Measurements from ENCODE around the gene TMEM131.

TMEM131 gene

DNA sequence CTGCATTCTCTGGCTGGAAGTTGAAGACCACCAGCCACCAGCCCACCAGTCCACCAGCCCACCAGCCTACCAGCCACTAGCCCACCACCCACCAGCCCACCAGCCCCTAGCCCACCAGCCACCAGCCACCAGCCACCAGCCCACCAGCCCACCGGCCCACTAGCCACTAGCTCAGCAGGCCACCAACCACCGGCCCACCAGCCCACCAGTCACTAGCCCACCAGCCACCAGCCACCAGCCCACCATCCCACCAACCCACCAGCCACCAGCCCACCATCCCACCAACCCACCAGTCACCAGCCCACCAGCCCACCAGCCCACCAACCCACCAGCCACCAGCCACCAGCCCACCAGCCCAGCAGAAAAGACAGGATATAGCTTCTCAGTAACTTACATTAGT is 18.6 kb upstream of the TMEM131 start:
- H3K9me3 ChIP-seq (ENCODE audit: control insufficient read depth, low read length), result no peaks in the 10 kb centered on the region
- H3K9ac ChIP-seq (ENCODE audit: low read length), result no peak overlapping the region
- H3K27me3 ChIP-seq (ENCODE audit: control insufficient read depth, insufficient read depth, low read length), result no peaks in the 10 kb centered on the region
- H3K36me3 ChIP-seq (ENCODE audit: control insufficient read depth, insufficient read depth, low read length), result no peaks in the 10 kb centered on the region
- peaks cover 4% of the 10 kb centered on the region for H3K4me1 ChIP-seq (ENCODE audit: control insufficient read depth, insufficient read depth, low read length)
- H3K4me3 ChIP-seq (ENCODE audit: low read length), result no peak overlapping the region

DNA sequence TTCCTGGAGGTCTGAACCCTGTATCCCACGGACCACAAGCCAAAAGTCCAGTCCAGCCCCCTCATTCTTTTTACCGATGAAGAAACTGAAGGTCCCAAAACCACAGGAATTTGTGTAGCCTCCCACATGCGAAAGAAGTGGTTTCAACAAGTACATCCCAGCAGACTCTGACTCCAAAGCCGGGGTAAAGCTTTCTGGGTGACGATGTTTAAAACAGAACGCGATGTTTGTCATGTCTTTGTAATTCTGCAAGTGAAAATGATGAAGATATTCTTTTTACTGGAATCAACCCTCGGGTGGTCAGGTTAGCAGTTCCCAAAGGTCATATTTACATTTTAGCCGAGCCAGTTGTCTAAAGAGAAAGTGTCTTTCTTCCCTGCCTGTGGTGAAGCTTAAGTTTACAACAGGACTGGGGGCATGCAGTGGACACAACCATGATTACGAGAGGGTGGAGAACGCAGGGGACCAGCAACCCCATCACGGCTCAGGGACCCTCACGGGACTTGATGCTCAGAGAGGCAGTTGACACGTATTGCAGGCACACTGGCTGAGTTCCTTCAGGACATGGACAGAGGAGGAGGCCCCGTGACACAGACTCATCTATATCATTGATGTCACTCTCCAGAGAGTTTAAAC is 17.8 kb upstream of the TMEM131 start:
- Histone ChIP-seq H3K4me1 (ENCODE audit: control insufficient read depth, insufficient read depth, low read length) (peaks cover 4% of the 10 kb centered on the region), H3K4me3 (ENCODE audit: low read length) (no peak overlapping the region), H3K9ac (ENCODE audit: low read length) (no peak overlapping the region), H3K9me3 (ENCODE audit: control insufficient read depth, low read length) (no peaks in the 10 kb centered on the region), H3K27me3 (ENCODE audit: control insufficient read depth, insufficient read depth, low read length) (no peaks in the 10 kb centered on the region), H3K36me3 (ENCODE audit: control insufficient read depth, insufficient read depth, low read length) (no peaks in the 10 kb centered on the region)

DNA sequence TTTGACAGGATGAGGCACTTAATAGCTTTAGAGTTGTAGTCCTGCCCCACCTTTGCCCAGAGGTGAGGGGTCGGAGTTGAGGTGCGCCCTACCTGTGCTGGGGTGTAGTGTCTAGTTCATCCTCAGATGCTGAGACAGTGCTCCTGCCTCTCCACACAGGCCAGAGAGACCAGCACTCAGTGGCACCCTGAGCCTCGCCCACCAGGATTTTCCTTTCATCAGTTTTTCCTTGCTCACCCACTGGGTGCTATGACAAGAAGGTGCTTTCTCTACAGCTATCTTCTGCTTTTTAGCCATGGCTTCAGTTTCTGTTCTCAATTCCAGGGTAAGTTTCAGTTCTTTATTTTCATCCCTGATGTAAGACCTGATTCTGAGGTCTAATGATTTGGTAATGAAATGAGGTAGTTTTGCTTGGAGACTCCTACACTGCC is 16.8 kb upstream of the TMEM131 start:
- Histone ChIP-seq H3K4me1 (ENCODE audit: control insufficient read depth, insufficient read depth, low read length) (peaks cover 4% of the 10 kb centered on the region), H3K9ac (ENCODE audit: low read length) (no peak overlapping the region), H3K4me3 (ENCODE audit: low read length) (no peak overlapping the region), H3K9me3 (ENCODE audit: control insufficient read depth, low read length) (no peaks in the 10 kb centered on the region), H3K27me3 (ENCODE audit: control insufficient read depth, insufficient read depth, low read length) (no peaks in the 10 kb centered on the region), H3K36me3 (ENCODE audit: control insufficient read depth, insufficient read depth, low read length) (no peaks in the 10 kb centered on the region)

DNA sequence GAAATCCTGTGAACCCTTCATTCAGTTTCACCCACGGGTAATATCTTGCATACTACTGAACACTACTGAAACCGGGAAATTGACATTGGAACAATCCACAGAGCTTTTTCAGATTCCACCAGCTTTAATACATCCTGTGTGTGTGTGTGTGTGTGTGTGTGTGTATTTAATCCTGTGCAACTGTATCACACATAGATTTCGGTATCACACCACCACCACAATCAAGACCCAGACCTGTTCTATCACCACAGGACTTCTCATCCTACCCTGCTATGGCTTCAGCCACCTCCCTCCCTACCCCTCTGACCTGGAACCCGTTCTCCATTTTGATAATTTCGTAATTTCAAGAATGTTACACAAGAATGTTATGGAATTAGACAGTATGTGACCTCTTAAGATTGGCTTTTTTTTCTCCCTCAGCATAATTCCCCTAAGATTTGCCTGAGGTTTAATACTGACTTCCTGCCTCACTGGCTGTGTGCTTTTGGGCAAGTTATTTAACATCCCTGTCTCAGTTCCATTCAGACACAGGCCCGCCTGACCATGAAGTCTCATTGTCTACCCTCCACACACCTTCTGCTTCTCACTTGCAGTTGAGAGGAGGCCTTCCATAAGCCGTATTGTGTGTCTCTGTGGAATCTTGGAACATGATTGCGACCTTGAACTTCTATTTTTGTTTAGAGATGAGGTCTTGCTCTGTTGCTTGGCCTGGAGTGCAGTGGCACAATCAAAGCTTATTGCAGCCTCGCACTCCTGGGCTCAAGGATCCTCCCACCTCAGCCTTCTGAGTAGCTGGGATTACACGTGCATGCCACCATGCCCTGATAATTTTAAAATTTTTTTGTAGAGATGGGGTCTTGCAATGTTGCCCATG is 14.4 kb upstream of the TMEM131 start:
- Histone ChIP-seq H3K9me3 (ENCODE audit: control insufficient read depth, low read length) (no peaks in the 10 kb centered on the region), H3K27me3 (ENCODE audit: control insufficient read depth, insufficient read depth, low read length) (no peaks in the 10 kb centered on the region), H3K36me3 (ENCODE audit: control insufficient read depth, insufficient read depth, low read length) (no peaks in the 10 kb centered on the region), H3K4me3 (ENCODE audit: low read length) (no peak overlapping the region), H3K4me1 (ENCODE audit: control insufficient read depth, insufficient read depth, low read length) (peaks cover 4% of the 10 kb centered on the region), H3K9ac (ENCODE audit: low read length) (no peak overlapping the region)

DNA sequence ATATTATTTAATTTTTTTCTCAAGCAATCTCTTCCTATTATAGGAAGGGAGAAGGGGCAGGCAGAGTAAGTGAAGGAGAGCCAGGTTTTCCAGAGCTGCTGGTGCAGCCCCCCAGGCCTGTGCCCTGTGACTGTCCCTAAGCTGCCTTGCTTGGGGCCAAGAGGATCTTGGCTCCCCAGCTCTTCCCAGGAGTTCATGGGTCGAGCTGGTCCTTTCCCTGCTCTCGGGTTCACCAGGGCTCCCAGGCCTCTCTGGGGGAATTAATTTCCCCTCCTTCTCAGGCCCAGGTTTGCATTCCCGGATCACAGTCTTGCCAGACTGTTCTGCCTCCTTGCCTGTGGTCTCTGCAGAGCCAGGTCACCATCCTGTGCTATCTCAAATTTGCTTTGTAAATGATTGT is 12.7 kb upstream of the TMEM131 start:
- no peaks in the 10 kb centered on the region for H3K4me1 ChIP-seq (ENCODE audit: control insufficient read depth, insufficient read depth, low read length)
- H3K9me3 ChIP-seq (ENCODE audit: control insufficient read depth, low read length), result no peaks in the 10 kb centered on the region
- H3K9ac ChIP-seq (ENCODE audit: low read length), result no peak overlapping the region
- H3K27me3 ChIP-seq (ENCODE audit: control insufficient read depth, insufficient read depth, low read length), result no peaks in the 10 kb centered on the region
- H3K36me3 ChIP-seq (ENCODE audit: control insufficient read depth, insufficient read depth, low read length), result no peaks in the 10 kb centered on the region
- no peak overlapping the region for H3K4me3 ChIP-seq (ENCODE audit: low read length)

DNA sequence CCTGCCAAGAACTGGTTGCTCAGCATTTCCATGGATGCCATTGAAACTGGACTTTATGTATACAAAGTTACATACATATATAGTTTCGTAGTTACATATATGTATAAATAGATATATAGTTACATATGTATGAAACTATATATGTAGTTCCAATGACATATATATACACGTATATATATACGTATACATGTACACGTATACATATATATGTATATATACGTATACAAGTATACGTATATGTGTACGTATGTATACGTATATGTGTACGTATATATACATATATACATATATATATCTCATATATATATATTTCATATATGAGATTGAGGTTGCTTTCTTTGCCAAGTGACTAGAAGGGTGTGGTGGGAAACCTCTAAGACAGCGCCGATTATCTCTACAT is 10.6 kb upstream of the TMEM131 start:
- H3K4me1 ChIP-seq (ENCODE audit: control insufficient read depth, insufficient read depth, low read length), result no peaks in the 10 kb centered on the region
- H3K9ac ChIP-seq (ENCODE audit: low read length), result no peak overlapping the region
- no peaks in the 10 kb centered on the region for H3K9me3 ChIP-seq (ENCODE audit: control insufficient read depth, low read length)
- H3K36me3 ChIP-seq (ENCODE audit: control insufficient read depth, insufficient read depth, low read length), result no peaks in the 10 kb centered on the region
- no peak overlapping the region for H3K4me3 ChIP-seq (ENCODE audit: low read length)
- H3K27me3 ChIP-seq (ENCODE audit: control insufficient read depth, insufficient read depth, low read length), result no peaks in the 10 kb centered on the region

DNA sequence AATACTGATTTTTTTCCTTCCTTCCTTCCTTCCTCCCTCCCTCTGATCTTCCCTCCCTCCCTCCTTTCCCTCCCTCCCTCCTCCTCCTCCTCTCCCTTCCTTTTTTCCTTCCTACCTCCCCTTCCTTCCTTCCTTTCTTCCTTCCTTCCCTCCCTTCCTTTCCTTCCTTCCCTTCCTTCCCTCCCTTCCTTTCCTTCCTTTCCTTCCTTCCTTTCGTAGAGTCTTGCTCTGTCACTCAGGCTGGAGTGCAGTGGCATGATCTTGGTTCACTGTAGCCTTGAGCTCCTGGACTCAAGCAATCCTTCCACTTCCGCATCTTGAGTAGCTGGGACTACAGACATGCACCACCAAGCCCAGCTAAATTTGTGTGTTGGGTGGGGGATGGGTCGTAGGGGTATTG is 8.9 kb upstream of the TMEM131 start:
- Histone ChIP-seq H3K9me3 (ENCODE audit: control insufficient read depth, low read length) (no peaks in the 10 kb centered on the region), H3K9ac (ENCODE audit: low read length) (no peak overlapping the region), H3K4me3 (ENCODE audit: low read length) (no peak overlapping the region), H3K4me1 (ENCODE audit: control insufficient read depth, insufficient read depth, low read length) (no peaks in the 10 kb centered on the region), H3K36me3 (ENCODE audit: control insufficient read depth, insufficient read depth, low read length) (no peaks in the 10 kb centered on the region), H3K27me3 (ENCODE audit: control insufficient read depth, insufficient read depth, low read length) (no peaks in the 10 kb centered on the region)

DNA sequence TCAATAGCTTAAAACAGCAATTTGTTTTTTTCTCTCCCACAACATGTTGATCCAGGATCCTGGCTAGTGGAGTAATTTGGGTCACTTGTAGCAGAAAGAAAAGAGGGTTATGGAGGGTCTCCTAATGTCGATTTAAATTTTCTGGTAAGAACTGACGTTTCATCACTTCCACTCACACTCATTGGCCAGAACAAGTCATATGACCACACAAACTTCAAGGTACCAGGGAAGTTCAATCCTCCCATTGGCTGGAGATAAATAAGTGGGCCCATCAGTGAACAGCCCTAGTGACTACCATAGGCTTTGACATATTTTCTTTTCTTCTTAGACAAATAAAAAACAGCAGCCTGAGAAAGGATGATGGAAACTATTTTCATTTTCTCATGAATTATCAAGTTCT is 8.3 kb upstream of the TMEM131 start:
- H3K9me3 ChIP-seq (ENCODE audit: control insufficient read depth, low read length), result no peaks in the 10 kb centered on the region
- H3K4me1 ChIP-seq (ENCODE audit: control insufficient read depth, insufficient read depth, low read length), result no peaks in the 10 kb centered on the region
- no peak overlapping the region for H3K4me3 ChIP-seq (ENCODE audit: low read length)
- H3K36me3 ChIP-seq (ENCODE audit: control insufficient read depth, insufficient read depth, low read length), result no peaks in the 10 kb centered on the region
- no peaks in the 10 kb centered on the region for H3K27me3 ChIP-seq (ENCODE audit: control insufficient read depth, insufficient read depth, low read length)
- H3K9ac ChIP-seq (ENCODE audit: low read length), result no peak overlapping the region

DNA sequence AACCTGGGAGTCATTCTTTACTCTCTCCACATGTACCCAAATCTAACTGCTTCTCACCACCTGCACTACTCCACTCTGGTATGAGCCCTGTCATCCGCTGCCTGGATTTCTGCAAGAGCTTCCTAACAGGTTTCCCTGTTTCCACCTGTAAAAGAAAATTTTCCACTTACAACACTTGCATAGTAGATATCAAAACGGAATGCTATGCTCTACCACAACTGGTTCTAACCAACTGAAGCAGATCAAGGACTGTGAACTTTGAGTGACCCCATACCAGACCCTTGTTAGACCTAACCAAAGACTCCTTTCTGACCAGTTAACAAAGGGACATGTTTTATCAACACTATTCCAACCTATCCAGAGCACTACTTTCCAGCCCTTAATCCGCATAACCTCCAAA is 3.8 kb upstream of the TMEM131 start:
- H3K9me3 ChIP-seq (ENCODE audit: control insufficient read depth, low read length), result no peaks in the 10 kb centered on the region
- H3K36me3 ChIP-seq (ENCODE audit: control insufficient read depth, insufficient read depth, low read length), result no peaks in the 10 kb centered on the region
- no peaks in the 10 kb centered on the region for H3K27me3 ChIP-seq (ENCODE audit: control insufficient read depth, insufficient read depth, low read length)
- H3K9ac ChIP-seq (ENCODE audit: low read length), result no peak overlapping the region
- H3K4me3 ChIP-seq (ENCODE audit: low read length), result no peak overlapping the region
- peaks cover 4% of the 10 kb centered on the region for H3K4me1 ChIP-seq (ENCODE audit: control insufficient read depth, insufficient read depth, low read length)

DNA sequence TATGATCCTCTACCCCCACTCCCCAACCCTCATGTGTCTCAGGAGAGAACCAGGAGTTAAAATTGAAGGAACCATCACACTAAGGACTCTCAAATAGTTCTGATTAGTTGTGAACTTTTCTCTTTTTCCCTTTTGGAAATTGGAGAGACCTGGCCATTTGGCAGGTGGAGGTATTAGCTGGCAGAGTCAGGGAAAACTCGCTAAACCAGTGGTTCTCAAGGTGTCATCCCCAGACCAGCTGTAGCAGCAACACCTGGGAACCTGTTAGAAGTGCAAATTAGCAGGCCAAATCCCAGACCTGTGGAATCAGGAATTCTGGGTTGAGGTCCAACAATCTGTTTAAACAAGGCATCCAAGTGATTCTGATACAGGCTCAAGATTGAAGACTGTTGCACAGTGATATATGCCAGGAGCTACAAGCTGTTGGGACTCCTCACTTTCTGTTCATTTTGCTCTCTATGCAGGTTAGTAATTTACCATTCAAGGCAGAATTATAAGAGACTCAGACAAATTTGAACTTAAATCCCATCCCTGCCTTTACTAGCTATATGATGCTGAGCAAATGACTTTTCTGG is 2.8 kb upstream of the TMEM131 start:
- Histone ChIP-seq H3K36me3 (ENCODE audit: control insufficient read depth, insufficient read depth, low read length) (no peaks in the 10 kb centered on the region), H3K4me3 (ENCODE audit: low read length) (no peak overlapping the region), H3K9ac (ENCODE audit: low read length) (no peak overlapping the region), H3K27me3 (ENCODE audit: control insufficient read depth, insufficient read depth, low read length) (no peaks in the 10 kb centered on the region), H3K9me3 (ENCODE audit: control insufficient read depth, low read length) (no peaks in the 10 kb centered on the region), H3K4me1 (ENCODE audit: control insufficient read depth, insufficient read depth, low read length) (peaks cover 4% of the 10 kb centered on the region)

DNA sequence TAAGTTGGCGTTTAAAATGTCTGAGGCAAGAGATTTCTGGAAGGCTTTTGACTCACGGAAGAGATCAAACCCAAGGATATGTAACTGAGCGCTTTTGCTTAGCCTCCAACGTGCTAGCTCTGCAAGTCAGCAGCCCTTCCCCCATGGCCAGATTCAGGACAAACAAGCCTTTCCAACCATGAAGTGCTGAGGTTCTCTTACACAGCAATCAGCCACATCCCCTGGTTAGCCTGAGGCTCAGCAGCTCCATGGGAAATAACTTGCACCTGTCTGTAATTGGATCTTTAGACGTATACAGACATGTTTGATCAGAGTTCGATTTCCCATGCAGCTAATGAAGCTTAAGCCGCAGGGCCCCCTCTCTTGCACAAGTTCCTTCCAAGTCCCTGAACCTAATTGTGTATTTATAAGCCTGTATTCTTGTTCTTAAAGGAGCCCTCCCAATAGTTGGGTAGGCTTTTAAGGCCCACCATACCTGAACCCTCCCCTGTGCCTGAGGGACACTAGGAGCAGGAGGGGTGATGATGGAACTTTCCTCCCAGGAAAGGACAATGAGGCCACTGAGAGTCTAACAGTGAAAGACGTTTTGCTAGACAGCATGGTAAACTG is 2.1 kb upstream of the TMEM131 start:
- H3K27me3 ChIP-seq (ENCODE audit: control insufficient read depth, insufficient read depth, low read length), result no peaks in the 10 kb centered on the region
- H3K9ac ChIP-seq (ENCODE audit: low read length), result no peak overlapping the region
- H3K4me1 ChIP-seq (ENCODE audit: control insufficient read depth, insufficient read depth, low read length), result peaks cover 4% of the 10 kb centered on the region
- H3K36me3 ChIP-seq (ENCODE audit: control insufficient read depth, insufficient read depth, low read length), result no peaks in the 10 kb centered on the region
- no peaks in the 10 kb centered on the region for H3K9me3 ChIP-seq (ENCODE audit: control insufficient read depth, low read length)
- H3K4me3 ChIP-seq (ENCODE audit: low read length), result no peak overlapping the region

DNA sequence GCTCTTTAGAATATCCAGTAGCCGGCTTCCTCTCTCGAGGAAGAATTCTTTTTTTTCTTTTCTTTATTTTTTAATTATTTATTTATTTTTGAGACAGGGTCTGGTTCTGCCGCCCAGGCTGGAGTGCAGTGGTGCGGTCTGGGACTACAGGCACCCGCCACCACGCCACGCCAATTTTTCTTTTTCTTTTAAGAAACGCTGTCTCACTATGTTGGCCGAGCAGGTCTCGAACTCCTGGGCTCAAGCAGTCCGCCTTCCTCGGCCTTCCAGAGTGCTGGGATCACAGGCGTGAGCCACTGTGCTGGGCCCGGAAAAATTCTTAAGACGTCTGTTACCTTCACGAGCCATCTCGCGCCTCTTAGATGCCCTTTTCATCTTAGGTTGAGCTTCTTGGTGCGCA is 931 bp upstream of the TMEM131 start:
- no peaks in the 10 kb centered on the region for H3K36me3 ChIP-seq (ENCODE audit: control insufficient read depth, insufficient read depth, low read length)
- no peaks in the 10 kb centered on the region for H3K27me3 ChIP-seq (ENCODE audit: control insufficient read depth, insufficient read depth, low read length)
- H3K4me3 ChIP-seq (ENCODE audit: low read length), result no peak overlapping the region
- H3K9me3 ChIP-seq (ENCODE audit: control insufficient read depth, low read length), result no peaks in the 10 kb centered on the region
- H3K4me1 ChIP-seq (ENCODE audit: control insufficient read depth, insufficient read depth, low read length), result peaks cover 4% of the 10 kb centered on the region
- peak overlapping the region; percentile 91 for H3K9ac ChIP-seq (ENCODE audit: low read length)
